NCI-H446 treated with DMSO at 0.1 percent for 48 hours (cell line): ENCODE measurements around the gene TSPY10.
"Not testable (repeated sequence)": the region's sequence is repeated elsewhere in the genome, so short reads cannot be mapped to it uniquely, and the experiment has no call there.

Experiments
- DNase-seq: peaks from one replicate; lab custom pipeline; 2025; lab: John Stamatoyannopoulos, UW

Gene TSPY10, protein sequence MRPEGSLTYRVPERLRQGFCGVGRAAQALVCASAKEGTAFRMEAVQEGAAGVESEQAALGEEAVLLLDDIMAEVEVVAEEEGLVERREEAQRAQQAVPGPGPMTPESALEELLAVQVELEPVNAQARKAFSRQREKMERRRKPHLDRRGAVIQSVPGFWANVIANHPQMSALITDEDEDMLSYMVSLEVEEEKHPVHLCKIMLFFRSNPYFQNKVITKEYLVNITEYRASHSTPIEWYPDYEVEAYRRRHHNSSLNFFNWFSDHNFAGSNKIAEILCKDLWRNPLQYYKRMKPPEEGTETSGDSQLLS

DNA sequence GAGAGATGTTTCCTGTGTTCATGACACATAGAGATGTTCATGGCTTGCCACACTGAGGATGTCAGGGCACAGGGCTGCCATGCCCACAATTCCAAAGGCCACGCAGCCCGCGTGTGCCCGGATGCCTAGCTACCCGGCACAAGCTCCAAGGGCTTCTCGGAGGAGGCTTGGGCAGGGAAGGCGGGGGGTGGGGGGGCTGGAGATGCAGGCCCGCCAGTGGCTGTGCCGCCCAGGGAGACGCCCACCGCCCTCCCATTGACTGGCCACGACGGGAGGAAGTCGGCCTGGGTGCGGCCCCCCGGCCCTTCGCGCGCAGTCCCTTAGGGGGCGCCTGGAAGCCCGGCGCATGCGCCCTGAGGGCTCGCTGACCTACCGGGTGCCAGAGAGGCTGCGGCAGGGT lies at the start of gene TSPY10:
Gene TSPY10, plus strand, starts transcription at position 301 of the 400 bp plus-strand sequence. Its CDS starts 46 bp downstream, at position 347.
- DNase-seq: not testable (repeated sequence)

DNA sequence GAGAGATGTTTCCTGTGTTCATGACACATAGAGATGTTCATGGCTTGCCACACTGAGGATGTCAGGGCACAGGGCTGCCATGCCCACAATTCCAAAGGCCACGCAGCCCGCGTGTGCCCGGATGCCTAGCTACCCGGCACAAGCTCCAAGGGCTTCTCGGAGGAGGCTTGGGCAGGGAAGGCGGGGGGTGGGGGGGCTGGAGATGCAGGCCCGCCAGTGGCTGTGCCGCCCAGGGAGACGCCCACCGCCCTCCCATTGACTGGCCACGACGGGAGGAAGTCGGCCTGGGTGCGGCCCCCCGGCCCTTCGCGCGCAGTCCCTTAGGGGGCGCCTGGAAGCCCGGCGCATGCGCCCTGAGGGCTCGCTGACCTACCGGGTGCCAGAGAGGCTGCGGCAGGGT lies 40.7 kb upstream of the TSPY10 start, which contains the start of gene TSPY9:
Gene TSPY9, plus strand, starts transcription at position 301 of the 400 bp plus-strand sequence. Its CDS starts 46 bp downstream, at position 347.
- not testable (repeated sequence) for DNase-seq

DNA sequence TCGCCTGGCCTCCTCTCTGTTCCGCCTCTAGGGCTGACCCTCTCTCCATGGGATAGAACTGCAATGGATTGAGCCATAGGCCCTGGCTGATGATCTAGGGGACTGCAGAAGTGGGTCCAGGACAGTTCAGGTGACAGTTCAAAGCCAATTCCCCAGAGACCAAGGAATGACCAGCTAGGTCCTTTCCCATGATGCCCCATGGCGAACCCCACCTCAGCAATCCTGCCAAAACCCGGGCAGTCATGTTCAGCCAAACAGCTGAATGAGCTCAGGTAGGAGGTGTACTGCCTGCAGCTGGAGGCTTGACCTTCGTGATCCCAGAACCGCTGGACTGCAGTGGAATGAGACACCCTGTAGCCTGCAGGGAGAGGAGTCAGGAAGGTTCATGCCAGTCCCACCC lies 23.3 kb upstream of the TSPY10 start:
- DNase-seq: not testable (repeated sequence)

DNA sequence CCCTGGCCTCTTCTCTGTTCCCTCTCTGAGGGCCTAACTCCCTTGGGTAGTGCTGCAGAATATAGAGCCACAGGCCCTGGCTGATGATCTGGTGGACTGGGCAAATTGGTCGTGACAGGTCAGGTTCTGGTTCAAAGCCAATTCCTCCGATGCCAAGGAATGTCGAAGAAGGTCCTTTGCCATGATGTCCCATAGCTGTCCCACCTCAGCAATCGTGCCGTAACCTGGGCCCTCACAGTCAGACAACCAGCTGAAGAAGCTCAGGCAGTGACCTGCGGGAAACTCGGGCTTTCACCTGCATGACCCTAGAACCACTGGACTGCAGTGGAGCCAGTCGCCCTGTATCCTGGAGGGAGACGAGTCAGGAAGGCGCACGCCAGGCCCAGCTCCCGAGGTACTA lies 11.4 kb upstream of the TSPY10 start:
- DNase-seq: not testable (repeated sequence)
